ENCODE results near the gene TMF1.
A peak's percentile ranks its signal among the peaks of the same experiment; 100 is the strongest.

Gene TMF1

GRCh38 chr3:69051756-69052471 is at the start of gene TMF1:
Gene TMF1 (minus strand): TSS chr3:69052333. CDS start chr3:69052086, 247 bp downstream.
- peak; percentile 95 for DNase-seq (ENCODE audit: low read depth)

- no peak for DNase-seq (ENCODE audit: low read depth)
These were observed 47.4 kb upstream of the TMF1 start for GRCh38 chr3:69099576-69099975.

- no peak for DNase-seq (ENCODE audit: low read depth)
These were observed 45.4 kb upstream of the TMF1 start for GRCh38 chr3:69097407-69098086.

- DNase-seq (ENCODE audit: low read depth) = no peak
These were observed 44.2 kb upstream of the TMF1 start for GRCh38 chr3:69096299-69096698.

- no peak for DNase-seq (ENCODE audit: low read depth)
These were observed 43.5 kb upstream of the TMF1 start for GRCh38 chr3:69095636-69096035.

- no peak for DNase-seq (ENCODE audit: low read depth)
These were observed 42.5 kb upstream of the TMF1 start for GRCh38 chr3:69094467-69095205.

GRCh38 chr3:69092030-69092516 is 39.9 kb upstream of the TMF1 start:
- no peak for DNase-seq (ENCODE audit: low read depth)

GRCh38 chr3:69091389-69092029 is 39.4 kb upstream of the TMF1 start:
- DNase-seq (ENCODE audit: low read depth) = no peak

GRCh38 chr3:69090021-69090420 is 37.9 kb upstream of the TMF1 start:
- no peak for DNase-seq (ENCODE audit: low read depth)

- DNase-seq (ENCODE audit: low read depth) = no peak
These were observed 35.9 kb upstream of the TMF1 start for GRCh38 chr3:69088063-69088462.

GRCh38 chr3:69087030-69087791 is 35.1 kb upstream of the TMF1 start:
- no peak for DNase-seq (ENCODE audit: low read depth)

GRCh38 chr3:69085833-69086722 is 33.9 kb upstream of the TMF1 start:
- peak; percentile 69 for DNase-seq (ENCODE audit: low read depth)

- DNase-seq (ENCODE audit: low read depth) = no peak
These were observed 33.2 kb upstream of the TMF1 start for GRCh38 chr3:69085168-69085832.

GRCh38 chr3:69084326-69085167 is 32.4 kb upstream of the TMF1 start, which contains the start of gene ARL6IP5:
Gene ARL6IP5 (plus strand): TSS chr3:69084937. CDS start chr3:69085048, 111 bp downstream.
- peak; percentile 85 for DNase-seq (ENCODE audit: low read depth)

GRCh38 chr3:69082805-69083204 is 30.7 kb upstream of the TMF1 start:
- DNase-seq (ENCODE audit: low read depth) = peak; percentile 67

GRCh38 chr3:69082361-69082760 is 30.2 kb upstream of the TMF1 start:
- no peak for DNase-seq (ENCODE audit: low read depth)

GRCh38 chr3:69081583-69082262 is 29.6 kb upstream of the TMF1 start:
- no peak for DNase-seq (ENCODE audit: low read depth)

GRCh38 chr3:69080233-69080920 is 28.2 kb upstream of the TMF1 start, which contains the start of gene UBA3:
Gene UBA3 (minus strand): TSS chr3:69080365. CDS start chr3:69080353, 12 bp downstream.
- peak; percentile 92 for DNase-seq (ENCODE audit: low read depth)
